NCI-H510A (cell line): ENCODE measurements around the gene ASPDH.

Source experiments
- DNase-seq: peaks from one replicate; lab custom pipeline; 2025; lab: John Stamatoyannopoulos, UW

Gene ASPDH

DNA sequence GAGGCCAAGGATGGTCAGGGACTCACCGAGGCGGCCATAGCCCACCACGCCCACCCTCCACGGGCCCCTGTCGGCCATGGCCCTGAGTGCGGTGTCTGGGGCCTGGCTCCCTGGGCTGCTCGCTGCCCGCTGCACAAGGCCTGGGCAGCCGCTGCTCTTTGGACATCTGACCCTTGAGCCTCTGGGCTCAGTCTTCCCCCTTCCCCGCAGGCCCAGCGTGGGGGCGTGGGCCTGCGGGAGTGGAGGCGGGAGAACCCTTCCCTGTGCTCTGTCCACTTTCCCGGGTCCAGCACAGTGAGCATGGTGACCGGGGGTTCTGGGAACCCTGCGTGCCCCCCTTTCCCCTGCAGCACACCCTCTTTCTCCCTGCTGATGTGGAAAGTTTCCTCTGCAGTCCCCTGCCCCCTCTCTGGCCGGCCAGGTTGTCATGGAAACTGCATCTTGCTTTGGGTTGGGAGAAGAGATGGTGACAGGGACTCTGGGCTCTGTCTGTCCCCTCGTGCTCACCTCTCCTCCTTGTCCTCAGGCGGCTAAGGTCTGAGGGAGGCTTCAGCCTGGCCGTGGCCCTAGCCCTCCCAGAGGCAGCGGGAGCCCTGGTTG, at the start of gene ASPDH:
Gene ASPDH (minus strand): TSS at position 168 of the 600 bp plus-strand sequence. CDS start 90 bp downstream, at position 78.
- no peak for DNase-seq

DNA sequence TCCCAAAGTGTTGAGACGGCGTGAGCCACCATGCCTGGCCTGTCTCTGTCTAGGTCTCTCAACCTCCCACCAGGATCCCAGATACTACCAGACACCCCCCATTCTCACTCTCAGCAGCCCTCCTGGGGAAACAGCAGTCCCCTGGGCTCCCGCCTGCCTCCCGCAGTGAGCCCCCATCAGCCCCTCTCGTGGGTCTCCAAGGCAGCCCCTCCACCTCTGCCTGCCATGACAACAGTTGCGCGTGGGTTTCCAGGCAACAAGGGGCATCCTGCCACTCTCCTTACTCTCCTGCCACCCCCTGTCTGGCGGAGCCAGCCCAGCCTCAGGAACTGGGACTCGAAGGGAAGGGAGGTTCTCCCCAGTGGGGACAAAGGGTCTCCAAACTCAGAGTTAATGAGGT, 49.3 kb upstream of the ASPDH start:
- DNase-seq = no peak

- DNase-seq = no peak
Observed at GRCh38 chr19:50562329-50562728, 48.6 kb upstream of the ASPDH start.

DNA sequence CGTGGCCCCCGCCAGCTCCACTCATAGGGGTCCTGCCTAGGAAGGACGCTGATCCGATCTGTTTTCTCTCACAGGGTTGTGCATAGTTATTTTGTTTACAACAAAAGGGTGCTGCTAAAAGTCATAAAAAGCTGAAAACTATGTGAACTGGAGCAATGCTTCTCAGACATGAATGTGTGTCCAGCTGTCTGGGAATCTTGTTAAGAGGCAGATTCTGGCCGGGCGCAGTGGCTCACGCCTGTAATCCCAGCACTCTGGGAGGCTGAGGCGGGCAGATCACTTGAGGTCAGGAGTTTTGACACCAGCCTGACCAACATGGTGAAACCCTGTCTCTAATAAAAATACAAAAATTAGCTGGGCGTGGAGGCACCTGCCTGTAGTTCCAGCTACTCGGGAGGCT, 45.9 kb upstream of the ASPDH start:
- no peak for DNase-seq

DNA sequence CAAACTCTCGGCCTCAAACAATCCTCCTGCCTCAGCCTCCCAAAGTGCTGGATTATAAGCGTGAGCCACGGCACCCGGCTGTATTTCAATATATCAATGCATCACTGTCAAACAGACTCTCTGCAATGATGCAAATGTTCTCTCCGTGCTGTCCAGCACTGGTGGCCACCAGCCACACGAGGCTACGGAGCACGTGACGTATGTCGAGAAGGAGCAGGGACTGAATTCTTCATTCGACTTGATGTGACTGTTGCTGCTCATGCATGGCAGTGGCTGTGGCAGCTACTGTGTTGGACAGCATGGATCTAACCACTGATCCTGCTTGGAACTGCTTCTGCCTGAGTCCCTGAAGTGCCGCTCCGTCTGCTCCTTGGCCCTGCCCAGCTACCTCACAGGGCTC, 44.7 kb upstream of the ASPDH start:
- no peak for DNase-seq

GRCh38 chr19:50558039-50558438, 44.3 kb upstream of the ASPDH start:
- DNase-seq = no peak

GRCh38 chr19:50557009-50557613, 43.4 kb upstream of the ASPDH start:
- DNase-seq = no peak

- DNase-seq = no peak
Observed at GRCh38 chr19:50556282-50557008, 42.7 kb upstream of the ASPDH start.

DNA sequence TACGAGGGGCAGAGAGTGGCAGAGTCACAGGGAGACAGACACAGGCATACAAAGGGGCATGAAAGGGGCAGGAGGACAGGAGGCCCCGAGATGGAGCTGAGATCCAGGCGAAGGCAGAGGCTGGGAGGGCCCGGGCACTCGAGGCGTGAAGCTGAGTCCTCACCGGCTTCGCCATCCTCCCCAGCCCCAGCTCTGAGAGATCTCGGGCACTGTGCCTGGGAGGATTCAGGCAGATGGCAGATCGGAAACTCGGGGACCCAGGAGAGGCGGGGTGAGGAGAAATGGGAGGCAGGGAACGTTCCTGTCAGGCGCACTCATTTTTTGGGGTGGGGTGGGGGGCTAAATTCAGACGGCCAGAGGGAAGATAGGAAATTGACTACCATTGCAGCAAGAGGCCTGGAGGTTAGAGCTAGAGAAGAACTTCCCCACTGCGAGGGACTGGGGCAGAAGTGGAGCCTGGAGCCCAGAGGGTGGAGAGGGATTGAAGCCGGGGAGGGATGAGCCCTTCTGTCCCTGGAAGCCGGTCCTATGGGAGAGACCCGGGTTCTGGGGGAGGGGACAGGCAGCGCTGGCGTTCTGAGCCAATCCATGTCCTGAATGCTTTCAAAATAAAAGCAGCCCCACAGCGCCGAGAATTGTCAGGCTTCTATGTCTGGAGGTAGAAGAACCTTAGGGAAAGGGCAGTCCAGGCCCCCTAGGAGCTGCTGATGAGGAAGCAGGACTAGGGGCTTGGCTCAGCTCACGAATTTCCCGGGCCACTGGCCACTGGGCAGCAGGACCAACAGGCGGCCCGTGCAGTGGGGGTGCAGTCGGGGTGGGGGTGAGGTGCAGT, 42.0 kb upstream of the ASPDH start:
- DNase-seq = no peak

DNA sequence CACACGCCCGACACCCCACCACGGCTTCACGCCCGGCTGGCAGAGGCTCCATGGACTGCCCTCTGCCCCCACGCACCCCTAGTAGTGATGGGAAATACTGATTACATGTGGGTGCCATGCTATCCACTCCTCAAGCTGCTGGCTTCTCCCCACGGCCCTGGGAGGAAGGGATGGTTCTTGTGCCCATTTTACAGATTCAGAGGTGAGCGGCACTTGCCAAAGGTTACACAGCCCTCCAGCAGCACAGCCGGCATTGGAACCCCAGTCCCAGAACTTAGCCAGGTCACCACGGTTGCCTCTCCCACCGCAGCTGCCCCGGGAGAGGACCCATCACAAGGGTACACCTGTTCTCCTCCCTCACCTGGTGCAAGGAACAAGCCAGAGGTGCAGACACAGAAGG, 41.3 kb upstream of the ASPDH start:
- DNase-seq = no peak

DNA sequence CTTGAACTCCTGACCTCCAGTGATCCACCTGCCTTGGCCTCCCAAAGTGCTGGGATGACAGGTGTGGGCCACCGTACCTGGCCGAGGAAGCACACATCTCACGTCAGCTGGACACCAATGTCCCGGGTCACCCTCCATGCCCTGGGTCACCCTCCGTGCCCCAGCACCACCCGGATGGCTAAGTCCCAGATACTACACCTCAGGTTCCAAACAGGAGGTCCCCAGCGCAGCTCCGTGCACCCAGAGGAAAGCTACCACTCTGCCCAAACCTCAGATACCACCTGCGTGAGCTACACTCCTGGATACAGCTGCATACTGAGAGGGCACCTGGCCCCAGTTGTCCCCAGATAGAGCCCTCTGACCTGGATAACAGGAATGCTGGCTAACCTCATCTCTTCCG, 40.5 kb upstream of the ASPDH start:
- DNase-seq = no peak

- DNase-seq = no peak
Observed at GRCh38 chr19:50553134-50553703, 39.5 kb upstream of the ASPDH start.

GRCh38 chr19:50552540-50552939, 38.8 kb upstream of the ASPDH start:
- no peak for DNase-seq

DNA sequence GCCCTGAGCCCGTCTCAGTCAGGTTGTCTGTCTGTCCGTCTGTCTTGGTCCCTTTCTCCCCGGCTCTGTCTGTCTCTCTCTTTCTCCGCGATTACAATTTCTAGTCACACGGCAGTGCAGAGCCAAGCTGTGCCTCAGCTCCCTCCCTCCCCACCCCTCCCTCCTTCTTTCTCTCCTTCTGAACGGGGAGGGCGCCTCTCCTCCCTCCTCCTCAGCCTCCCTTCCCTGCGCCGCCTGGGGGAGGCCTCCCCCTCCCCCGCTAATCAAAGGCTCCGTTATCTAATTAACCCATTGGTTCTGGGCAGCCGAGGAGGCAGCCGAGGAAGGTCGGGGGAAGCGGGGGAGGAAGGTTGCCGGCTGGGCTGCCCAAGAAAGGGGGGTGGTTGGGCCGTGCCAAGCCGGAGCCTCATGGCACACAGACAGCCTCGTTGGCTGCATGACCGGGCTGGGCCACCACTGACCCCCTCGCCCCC, 38.0 kb upstream of the ASPDH start:
- DNase-seq = no peak

- no peak for DNase-seq
Observed at GRCh38 chr19:50551034-50551714, 37.5 kb upstream of the ASPDH start.

- no peak for DNase-seq
Observed at GRCh38 chr19:50550594-50550966, 36.9 kb upstream of the ASPDH start.

DNA sequence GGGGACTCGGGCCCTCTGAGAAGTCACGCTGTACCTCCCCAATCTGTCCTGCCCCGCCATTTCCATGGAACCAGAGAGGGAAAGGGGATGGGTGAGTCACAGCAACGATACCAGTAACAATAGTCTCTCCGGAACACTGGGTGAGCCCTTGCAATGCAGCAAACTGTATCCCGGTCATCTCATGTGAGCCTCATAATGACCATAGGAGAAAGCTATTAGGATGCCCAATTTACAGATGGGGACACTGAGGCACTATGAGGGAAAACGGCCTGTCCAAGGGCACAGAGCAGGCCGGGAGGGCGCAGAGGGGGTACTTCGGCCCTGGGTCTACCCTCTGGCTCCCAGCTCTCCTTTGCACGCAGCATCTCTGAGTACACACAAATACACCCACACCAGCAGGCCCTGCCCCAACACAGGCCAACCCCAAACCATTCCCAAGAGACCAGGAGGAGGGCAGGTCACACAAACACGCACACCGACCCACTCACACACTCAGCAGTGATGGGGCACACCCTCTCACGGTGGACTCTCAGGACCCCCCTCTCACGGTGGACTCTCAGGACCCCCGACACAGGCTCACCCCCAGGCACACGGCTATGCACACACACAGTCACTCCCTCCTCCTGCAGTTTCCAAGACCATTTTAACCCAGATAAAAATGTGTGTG, 36.3 kb upstream of the ASPDH start:
- no peak for DNase-seq

GRCh38 chr19:50549059-50549926, 35.6 kb upstream of the ASPDH start:
- DNase-seq = no peak

DNA sequence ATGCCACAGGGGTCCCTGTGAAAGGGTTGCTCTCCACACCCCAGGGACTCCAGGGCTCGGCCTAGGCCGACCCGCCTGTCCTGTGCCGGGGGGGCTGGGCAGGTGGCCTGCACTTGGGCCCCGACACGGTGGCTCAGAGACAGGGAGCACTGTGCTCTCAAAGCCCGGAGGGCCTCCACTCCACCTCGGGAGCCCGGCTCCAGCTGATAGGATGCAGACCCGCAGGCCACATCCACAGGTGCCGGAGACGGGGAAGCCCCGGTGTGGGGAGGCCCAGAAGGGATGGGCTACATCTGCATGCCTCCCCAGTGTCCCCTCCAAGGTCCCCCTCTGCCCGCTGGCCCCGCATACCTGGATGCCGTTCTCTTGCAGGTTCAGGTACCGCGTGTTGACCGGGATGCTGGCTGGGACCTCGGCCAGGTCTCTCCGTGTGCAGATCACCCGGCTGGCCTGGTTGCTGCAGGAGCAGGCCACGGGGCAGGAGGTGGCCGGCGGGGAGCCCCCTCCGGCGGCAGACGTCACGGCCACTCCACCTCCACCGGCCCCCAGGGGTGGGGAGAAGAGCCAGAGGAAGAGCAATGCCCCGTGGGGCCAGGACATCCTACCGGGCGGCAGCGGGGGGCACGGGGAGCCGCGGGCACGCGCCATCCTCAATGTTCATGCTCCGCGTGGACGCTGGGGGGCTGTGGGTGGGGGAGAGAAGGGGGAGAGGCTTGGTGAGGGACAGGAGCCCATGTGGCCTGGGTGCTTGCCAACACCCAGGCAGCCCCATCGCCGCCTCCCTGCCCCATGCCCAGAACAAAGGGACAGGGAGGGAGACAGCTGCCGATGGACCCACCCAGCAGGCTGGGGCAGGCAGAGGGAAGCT, 34.7 kb upstream of the ASPDH start:
- DNase-seq = no peak
